Measurements from ENCODE around the gene ZNF586. TPM values are rescaled to one million over a fixed set of nuclear protein-coding genes. Genes with fewer than 3 reads are reported as not detected.
"Not testable (repeated sequence)": the region's sequence is repeated elsewhere in the genome, so short reads cannot be mapped to it uniquely, and the experiment has no call there.

ZNF586 gene
- total RNA-seq, 4 donors from 2014 or later, result 4.6 to 42.0 (median 16.1) TPM

DNA sequence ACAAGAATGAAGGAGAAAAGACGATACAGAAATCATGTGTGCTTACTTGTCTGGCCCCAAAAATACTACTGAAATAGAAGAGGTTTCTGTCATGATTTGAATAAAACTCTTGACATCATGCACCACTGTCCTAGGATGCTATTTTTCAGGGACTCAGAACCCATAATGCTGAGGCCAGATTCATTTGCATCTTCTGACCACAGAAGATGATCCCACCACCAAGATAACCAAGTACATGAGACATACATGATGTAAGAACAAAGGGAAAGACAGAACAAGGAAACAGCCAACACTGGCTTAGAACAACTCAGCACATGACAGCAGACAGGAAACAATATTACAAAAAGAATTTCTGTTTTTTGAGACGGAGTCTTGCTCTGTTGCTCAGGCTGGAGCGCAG is 42.8 kb downstream of the ZNF586 start:
- intact Hi-C loops (cut with DNase I; ENCODE audit: low total_unique reads), result no loop called here

DNA sequence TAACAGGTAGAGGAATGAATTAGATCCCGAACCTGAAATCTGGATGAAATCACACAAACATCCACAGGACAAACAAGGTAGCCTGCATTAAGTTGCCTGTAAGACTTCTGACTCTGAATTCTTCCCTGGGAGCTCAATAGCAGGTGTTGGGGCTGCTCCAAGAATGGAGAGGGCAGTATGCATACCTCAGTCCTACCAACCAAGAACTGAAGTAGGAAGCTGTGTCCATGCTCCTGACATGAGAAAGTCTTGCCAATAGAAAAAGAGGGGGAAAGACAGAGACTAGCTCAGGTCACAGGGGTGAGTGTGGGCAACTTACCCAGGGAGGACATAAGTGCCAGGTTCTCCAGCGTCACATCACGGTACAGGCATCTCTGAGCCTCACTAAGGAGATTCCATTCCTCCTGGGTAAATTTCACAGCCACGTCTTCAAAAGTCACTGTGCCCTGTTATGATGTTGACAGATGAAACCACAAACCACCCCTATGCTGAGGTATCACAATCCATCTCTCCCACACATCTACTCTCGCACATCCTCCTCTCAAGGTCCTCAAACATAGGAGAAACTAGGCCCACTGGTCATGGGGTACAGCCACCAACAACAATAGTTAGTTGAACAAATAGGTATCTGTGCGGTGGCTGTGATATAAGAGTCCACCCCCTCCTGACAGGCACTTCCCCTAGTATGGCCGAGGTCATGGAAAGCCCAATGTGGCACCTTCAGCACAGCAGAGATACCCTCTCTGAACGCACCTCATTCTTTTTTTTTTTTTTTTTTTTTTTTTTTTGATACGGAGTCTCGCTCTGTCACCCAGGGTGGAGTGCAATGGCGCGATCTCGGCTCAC is 43.7 kb downstream of the ZNF586 start:
- H3K36me3 ChIP-seq; DNase-seq; intact Hi-C loops (cut with DNase I; ENCODE audit: low total_unique reads); H3K9me3 ChIP-seq; H3K27ac ChIP-seq; H3K27me3 ChIP-seq; H3K4me1 ChIP-seq: not testable (repeated sequence)
- H3K4me3 ChIP-seq, result peak overlapping the region in 1 of 2 donors; percentile 64

More for the DNA sequence above, 42.8 kb downstream of the ZNF586 start:
- H3K27ac ChIP-seq, result no peak overlapping the region
- H3K4me1 ChIP-seq, result no peaks in the 10 kb centered on the region
- no peaks in the 10 kb centered on the region for H3K9me3 ChIP-seq
- DNase-seq, result no peak
- no peaks in the 10 kb centered on the region for H3K36me3 ChIP-seq
- no peak overlapping the region for H3K4me3 ChIP-seq
- no peaks in the 10 kb centered on the region for H3K27me3 ChIP-seq
- TF ChIP-seq POLR2A (IDR thresholded peaks at IDR 0.05) (no peak), CTCF (IDR thresholded peaks at IDR 0.05) (no peak)

- DNase-seq, result no peak
- Histone ChIP-seq H3K27me3 (no peaks in the 10 kb centered on the region), H3K36me3 (no peaks in the 10 kb centered on the region), H3K4me1 (no peaks in the 10 kb centered on the region), H3K4me3 (peak overlapping the region; percentile 64 to 92), H3K9me3 (no peaks in the 10 kb centered on the region), H3K27ac (peak overlapping the region; percentile 71 to 79)
- TF ChIP-seq CTCF (IDR thresholded peaks at IDR 0.05) (no peak), POLR2A (IDR thresholded peaks at IDR 0.05) (no peak)
- intact Hi-C loops (cut with DNase I; ENCODE audit: low total_unique reads), result no loop called here
These were observed 44.5 kb downstream of the ZNF586 start for GRCh38 chr19:57813919-57814504.

DNA sequence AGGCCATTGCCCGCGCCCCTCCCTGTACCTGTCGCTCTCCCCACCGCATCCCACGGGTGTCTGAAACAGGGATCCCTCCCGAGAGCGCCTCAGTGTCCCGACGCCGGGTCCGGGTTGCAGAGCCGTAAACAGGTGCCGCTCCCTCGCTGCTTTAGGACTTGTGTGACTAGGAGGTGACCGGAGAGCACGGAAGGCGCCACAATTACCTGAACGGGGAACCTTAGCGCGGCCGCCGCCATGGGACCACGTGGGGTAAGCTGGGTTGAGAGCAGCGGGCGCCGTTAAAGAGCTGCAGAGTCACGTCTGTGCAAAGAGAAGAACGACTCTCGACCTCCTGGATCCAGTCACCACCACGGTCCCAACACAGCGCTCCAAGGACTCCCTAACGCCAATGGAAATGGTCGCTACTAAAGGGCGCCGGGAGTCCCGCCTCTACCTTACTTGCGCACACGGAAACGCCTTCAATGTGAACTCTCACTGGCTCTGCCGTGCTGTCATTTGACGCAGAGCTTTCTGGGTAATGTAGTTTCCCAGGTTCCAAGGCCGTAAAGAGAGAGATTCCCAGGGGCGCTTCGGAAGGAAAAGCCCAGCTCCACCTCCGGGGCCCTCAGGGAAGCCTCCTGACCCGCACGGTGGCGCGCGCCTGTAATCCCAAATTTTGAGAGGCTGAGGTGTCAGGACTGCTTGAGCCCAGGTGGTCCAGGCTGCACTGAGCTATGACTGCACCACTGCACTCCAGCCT is 45.2 kb downstream of the ZNF586 start, which contains the start of gene ZNF552:
ZNF552 (minus strand) TSS at position 409 of the 742 bp plus-strand sequence; CDS start at position 239, 170 bp downstream.
- DNase-seq, result peak; percentile 80 to 85
- Histone ChIP-seq H3K27ac (peak within 1 kb of the TSS; percentile 71 to 79), H3K4me1 (no peaks in the 10 kb centered on the region), H3K9me3 (no peaks in the 10 kb centered on the region), H3K4me3 (peak within 1 kb of the TSS; percentile 64 to 92), H3K27me3 (no peaks in the 10 kb centered on the region), H3K36me3 (no peaks in the 10 kb centered on the region)
- TF ChIP-seq POLR2A (IDR thresholded peaks at IDR 0.05) (peak; percentile 61 to 69), CTCF (IDR thresholded peaks at IDR 0.05) (no peak)
- intact Hi-C loops (cut with DNase I; ENCODE audit: low total_unique reads), result no loop called here

DNA sequence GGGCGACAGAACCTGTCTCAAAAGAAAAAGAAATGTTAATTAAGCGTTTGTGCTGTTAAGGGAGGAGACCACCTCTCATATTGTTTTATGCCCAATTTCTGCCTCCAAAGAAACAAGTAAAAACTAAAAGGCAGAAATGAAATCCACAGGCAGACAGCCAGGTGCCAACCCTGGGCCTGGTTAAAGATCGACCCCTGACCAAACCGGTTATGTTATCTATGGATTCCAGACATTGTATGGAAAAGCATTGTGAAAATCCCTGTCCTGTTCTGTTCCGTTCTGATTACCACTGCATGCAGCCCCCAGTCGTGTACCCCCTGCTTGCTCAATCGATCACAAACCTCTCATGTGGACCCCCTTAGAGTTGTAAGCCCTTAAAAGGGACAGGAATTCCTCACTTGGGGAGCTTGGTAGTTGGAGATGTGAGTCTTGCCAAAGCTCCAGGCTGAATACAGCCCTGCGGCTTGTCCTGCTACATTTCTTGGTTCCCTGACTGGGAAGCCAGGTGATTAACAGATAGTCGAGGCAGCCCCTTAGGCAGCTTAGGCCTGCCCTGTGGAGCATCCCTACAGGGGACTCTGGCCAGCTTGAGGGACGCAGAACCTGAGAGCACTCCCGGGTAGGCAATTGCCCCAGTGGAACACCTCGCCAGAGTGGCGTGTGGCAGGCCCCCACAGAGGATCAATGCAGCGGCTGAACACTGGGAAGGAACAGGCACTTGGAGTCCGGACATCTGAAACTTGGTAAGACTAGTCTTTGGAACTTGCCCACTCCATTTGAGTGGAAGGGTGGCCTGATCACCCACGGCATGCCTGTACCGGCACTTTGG is 46.0 kb downstream of the ZNF586 start:
- Histone ChIP-seq H3K36me3 (no peaks in the 10 kb centered on the region), H3K27me3 (no peaks in the 10 kb centered on the region), H3K9me3 (no peaks in the 10 kb centered on the region), H3K4me3 (peak overlapping the region; percentile 64 to 92), H3K27ac (peak overlapping the region; percentile 71 to 79), H3K4me1 (no peaks in the 10 kb centered on the region)
- TF ChIP-seq CTCF (IDR thresholded peaks at IDR 0.05) (no peak), POLR2A (IDR thresholded peaks at IDR 0.05) (no peak)
- intact Hi-C loops (cut with DNase I; ENCODE audit: low total_unique reads), result no loop called here
- no peak for DNase-seq

All from uterus (tissue), 4 donors.